Type B pancreatic cell (in vitro differentiated cells): ENCODE measurements around the gene ST6GAL1. TPM values are rescaled to one million over a fixed set of nuclear protein-coding genes. Genes with fewer than 3 reads are reported as not detected.

ENCODE experiments used
- DNase-seq: peaks from one replicate; pipeline ENCODE4 v3.0.0; 2021; ENCODE audit warnings: mixed read lengths; ENCODE audit not compliant: unreplicated experiment; ENCODE audit errors: extremely low spot score
- H3K27ac Mint-ChIP-seq: 2 replicates; pipeline ENCODE4 v1.8.0; 2021; ENCODE audit warnings: mild to moderate bottlenecking, mixed read lengths
- H3K27me3 Mint-ChIP-seq: 2 replicates; pipeline ENCODE4 v1.8.0; 2021; ENCODE audit warnings: mixed read lengths
- H3K36me3 Mint-ChIP-seq: 2 replicates; pipeline ENCODE4 v1.8.0; 2021; ENCODE audit warnings: mixed read lengths
- H3K4me1 Mint-ChIP-seq: one replicate; pipeline ENCODE4 v1.8.0; 2021; ENCODE audit warnings: mixed read lengths; ENCODE audit not compliant: unreplicated experiment
- H3K4me3 Mint-ChIP-seq: 2 replicates; pipeline ENCODE4 v1.8.0; 2021; ENCODE audit warnings: mild to moderate bottlenecking, mixed read lengths
- H3K9me3 Mint-ChIP-seq: 2 replicates; pipeline ENCODE4 v1.8.0; 2021; ENCODE audit warnings: mixed read lengths
- total RNA-seq: library from RNA; stranded (reverse); gene quantifications from 2 replicates; pipeline ENCODE4 v1.2.1, GENCODE V29; 2021; ENCODE audit warnings: low replicate concordance
- TF ChIP-seq, protein P1 (sequence below): fragments of 200-600 bp; sonication (generic); conservative IDR thresholded peaks from 2 replicates; pipeline ENCODE4 v1.5.0; 2021; ENCODE audit warnings: antibody characterized with exemption, mild to moderate bottlenecking

Gene ST6GAL1
- total RNA-seq, 1 donor from 2014 or later, result 51.8 TPM

DNA sequence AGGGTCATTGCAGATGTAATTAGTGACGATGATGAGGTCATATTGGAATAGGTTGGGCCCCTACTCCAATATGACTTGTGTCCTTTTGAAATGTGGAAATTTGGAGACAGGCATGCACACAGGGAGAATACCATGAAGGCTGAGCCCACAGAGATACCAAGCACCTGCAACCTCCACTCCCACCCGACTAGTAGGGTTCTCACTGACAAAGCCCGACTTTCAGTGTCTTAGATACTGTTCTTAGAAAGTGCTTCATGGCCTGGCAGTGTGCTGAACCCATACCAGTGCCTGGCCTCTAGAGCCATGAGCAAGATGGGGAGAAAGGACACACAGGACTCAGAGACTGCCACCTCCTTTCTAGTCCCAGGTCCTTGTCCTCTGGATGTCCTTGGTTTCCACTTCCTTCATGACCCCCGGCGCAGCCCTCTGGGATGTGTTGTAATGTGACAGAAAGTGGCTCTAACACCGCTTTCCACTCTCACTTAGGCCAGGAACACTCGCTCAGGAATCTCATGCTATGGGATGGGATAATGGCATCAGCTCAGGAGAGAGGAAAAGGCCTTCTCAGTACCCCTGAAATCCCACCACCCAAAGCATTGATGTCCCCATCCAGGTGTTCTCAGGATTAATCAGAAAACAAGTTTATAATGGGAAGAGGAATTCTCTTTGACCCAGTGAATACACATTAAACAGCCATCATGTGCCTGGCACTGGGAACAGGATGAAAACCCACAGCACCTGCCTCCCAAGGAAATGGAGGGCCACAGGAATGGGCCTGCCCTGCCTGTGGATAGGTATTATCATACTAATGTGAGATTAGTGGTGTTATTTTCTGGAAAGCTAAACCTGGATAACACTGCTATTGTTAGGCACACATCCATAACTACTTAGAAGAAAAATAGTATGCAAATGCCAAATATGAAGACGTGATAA is 149.0 kb downstream of the ST6GAL1 start:
- H3K9me3 Mint-ChIP-seq, result no peaks in the 10 kb centered on the region
- peaks cover 2% of the 10 kb centered on the region for H3K36me3 Mint-ChIP-seq
- no peaks in the 10 kb centered on the region for H3K27me3 Mint-ChIP-seq
- no peak for DNase-seq
- no peak overlapping the region for H3K4me3 Mint-ChIP-seq
- TF ChIP-seq, protein P1, sequence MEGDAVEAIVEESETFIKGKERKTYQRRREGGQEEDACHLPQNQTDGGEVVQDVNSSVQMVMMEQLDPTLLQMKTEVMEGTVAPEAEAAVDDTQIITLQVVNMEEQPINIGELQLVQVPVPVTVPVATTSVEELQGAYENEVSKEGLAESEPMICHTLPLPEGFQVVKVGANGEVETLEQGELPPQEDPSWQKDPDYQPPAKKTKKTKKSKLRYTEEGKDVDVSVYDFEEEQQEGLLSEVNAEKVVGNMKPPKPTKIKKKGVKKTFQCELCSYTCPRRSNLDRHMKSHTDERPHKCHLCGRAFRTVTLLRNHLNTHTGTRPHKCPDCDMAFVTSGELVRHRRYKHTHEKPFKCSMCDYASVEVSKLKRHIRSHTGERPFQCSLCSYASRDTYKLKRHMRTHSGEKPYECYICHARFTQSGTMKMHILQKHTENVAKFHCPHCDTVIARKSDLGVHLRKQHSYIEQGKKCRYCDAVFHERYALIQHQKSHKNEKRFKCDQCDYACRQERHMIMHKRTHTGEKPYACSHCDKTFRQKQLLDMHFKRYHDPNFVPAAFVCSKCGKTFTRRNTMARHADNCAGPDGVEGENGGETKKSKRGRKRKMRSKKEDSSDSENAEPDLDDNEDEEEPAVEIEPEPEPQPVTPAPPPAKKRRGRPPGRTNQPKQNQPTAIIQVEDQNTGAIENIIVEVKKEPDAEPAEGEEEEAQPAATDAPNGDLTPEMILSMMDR, result no peak
- H3K4me1 Mint-ChIP-seq, result no peaks in the 10 kb centered on the region
- no peak overlapping the region for H3K27ac Mint-ChIP-seq

DNA sequence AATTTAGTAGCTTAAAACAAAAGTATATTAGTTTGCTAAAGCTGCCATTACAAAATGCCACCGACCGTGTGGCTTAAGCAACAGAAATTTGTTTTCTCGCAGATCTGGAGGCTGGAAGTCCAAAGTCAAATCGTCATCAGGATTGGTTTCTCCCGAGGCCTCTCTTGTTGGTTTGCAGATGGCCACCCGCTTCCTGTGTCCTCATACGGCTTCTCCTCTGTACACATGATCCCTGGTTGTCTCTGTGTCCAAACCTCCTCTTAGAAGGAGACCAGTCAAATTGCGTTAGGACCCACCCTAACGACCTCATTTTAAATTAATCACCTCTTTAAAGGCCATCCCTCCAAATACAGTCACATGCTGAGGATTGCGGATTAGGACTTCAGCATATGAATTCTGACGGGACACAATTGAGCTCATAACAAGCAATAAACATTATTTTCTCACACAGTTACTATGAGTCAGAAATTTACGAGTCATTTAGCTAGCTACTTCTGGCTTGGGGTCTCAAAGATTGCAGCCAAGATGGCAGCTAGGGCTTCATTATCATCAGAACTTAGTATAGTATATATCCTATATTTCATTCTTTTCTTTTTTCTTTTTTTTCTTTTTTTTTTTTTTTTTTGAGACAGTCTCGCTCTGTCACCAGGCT is 150.6 kb downstream of the ST6GAL1 start:
- H3K4me1 Mint-ChIP-seq, result no peaks in the 10 kb centered on the region
- H3K27ac Mint-ChIP-seq, result no peak overlapping the region
- TF ChIP-seq, protein P1, result no peak
- DNase-seq, result no peak
- H3K4me3 Mint-ChIP-seq, result no peak overlapping the region
- H3K36me3 Mint-ChIP-seq, result no peaks in the 10 kb centered on the region
- H3K9me3 Mint-ChIP-seq, result no peaks in the 10 kb centered on the region
- no peaks in the 10 kb centered on the region for H3K27me3 Mint-ChIP-seq

DNA sequence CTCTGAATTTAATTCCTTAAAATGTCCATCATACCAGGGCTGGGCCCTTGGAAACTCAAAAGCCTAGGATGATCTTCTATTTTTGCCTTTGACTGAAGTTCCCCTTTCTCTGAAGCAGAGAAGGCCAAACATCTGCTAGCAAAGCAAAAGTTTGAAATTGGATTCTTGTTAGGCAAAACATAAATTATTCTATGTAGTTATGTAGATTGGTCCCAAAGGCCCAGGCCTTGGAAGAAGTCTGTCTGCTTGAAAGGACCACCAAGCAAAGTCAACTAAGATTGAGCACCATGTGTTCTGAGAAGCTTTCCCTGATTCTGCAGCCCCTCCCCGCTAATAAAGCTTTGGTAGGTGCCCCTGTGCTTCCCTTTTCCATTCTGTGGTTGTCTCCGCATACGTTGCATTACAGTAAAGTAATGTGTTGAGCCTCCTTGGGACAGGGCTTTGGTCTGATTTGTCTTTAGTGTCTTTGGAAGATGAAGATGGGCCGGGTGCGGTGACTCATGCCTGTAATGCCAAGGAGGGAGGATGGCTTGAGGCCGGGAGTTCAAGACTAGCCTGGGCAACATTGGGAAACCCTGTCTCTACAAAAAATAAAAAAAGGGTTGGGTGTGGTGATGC is 152.5 kb downstream of the ST6GAL1 start:
- H3K4me3 Mint-ChIP-seq, result no peak overlapping the region
- no peaks in the 10 kb centered on the region for H3K27me3 Mint-ChIP-seq
- no peaks in the 10 kb centered on the region for H3K9me3 Mint-ChIP-seq
- H3K4me1 Mint-ChIP-seq, result no peaks in the 10 kb centered on the region
- H3K36me3 Mint-ChIP-seq, result no peaks in the 10 kb centered on the region
- no peak for DNase-seq
- TF ChIP-seq, protein P1, result no peak
- H3K27ac Mint-ChIP-seq, result no peak overlapping the region

DNA sequence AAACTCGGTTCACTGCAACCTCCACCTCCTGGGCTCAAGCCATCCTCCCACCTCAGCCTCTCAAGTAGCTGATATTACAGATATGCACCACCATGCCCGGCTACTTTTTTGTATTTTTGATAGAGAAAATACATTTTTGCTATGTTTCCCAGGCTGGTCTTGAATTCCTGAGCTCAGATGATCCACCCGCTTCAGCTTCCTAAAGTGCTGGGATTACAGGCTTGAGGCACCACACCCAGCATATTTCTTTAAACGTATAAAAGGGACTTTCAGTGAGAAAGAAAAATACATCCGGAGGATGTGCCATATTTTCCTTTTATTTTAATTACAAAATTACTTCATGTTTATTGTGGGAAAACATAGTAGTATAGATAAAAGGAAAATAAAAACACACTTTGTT is 153.8 kb downstream of the ST6GAL1 start:
- no peaks in the 10 kb centered on the region for H3K27me3 Mint-ChIP-seq
- TF ChIP-seq, protein P1, result no peak
- no peak overlapping the region for H3K27ac Mint-ChIP-seq
- no peaks in the 10 kb centered on the region for H3K36me3 Mint-ChIP-seq
- no peak for DNase-seq
- no peaks in the 10 kb centered on the region for H3K4me1 Mint-ChIP-seq
- no peak overlapping the region for H3K4me3 Mint-ChIP-seq
- no peaks in the 10 kb centered on the region for H3K9me3 Mint-ChIP-seq

DNA sequence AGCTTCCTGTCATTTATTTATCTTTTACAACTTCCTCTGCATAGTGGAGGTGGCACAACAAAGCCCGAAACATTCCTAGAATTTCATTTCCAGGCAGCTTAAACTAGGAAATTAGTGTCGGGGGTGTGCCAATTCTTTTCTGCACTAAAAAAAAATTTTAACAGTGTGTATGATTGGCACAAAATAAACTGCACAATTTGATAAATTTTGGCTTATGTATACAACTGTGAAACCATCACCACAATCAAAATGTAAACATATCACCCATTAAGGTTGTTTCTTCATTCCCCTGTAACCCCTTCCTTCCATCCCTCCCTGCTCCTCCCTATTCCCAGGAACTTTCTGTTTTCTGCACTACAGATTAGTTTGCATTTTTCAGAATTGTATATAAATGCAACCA is 154.3 kb downstream of the ST6GAL1 start:
- H3K27ac Mint-ChIP-seq, result no peak overlapping the region
- H3K9me3 Mint-ChIP-seq, result no peaks in the 10 kb centered on the region
- H3K27me3 Mint-ChIP-seq, result no peaks in the 10 kb centered on the region
- no peaks in the 10 kb centered on the region for H3K36me3 Mint-ChIP-seq
- H3K4me1 Mint-ChIP-seq, result no peaks in the 10 kb centered on the region
- TF ChIP-seq, protein P1, result no peak
- no peak for DNase-seq
- no peak overlapping the region for H3K4me3 Mint-ChIP-seq
